Body of pancreas (tissue), 4 donors: ENCODE measurements around the gene PRKAA1. TPM values are rescaled to one million over a fixed set of nuclear protein-coding genes. Genes with fewer than 3 reads are reported as not detected.

Experiments
- ATAC-seq: fragments of 150-250 bp; one replicate; pipeline ENCODE4 v1.9.1; 2016
- DNase-seq, 4 donors: peaks; one replicate each; pipeline ENCODE4 v3.0.0-alpha.2; 2019
- H3K27ac ChIP-seq, 4 donors: fragments of 200-600 bp; sonication (generic); 1 replicate in 3 of 4; 2 replicates in 1 of 4; pipeline versions ENCODE4 v1.5.1 to v1.6.1; 2016 to 2019; ENCODE audit warnings: mild to moderate bottlenecking in 1 of 4, mixed read lengths in 1 of 4, moderate library complexity in 1 of 4
- H3K27me3 ChIP-seq, 2 donors: fragments of 200-600 bp; sonication (generic); one replicate each; pipeline ENCODE4 v1.6.0; 2016; ENCODE audit warnings: mild to moderate bottlenecking in 1 of 2
- H3K36me3 ChIP-seq, 2 donors: fragments of 200-600 bp; sonication (generic); replicated peaks in 1 of 2; 2 replicates each; pipeline ENCODE4 v1.5.1; 2016; ENCODE audit warnings: low read depth in 2 of 2; ENCODE audit not compliant: insufficient read depth in 1 of 2
- H3K4me1 ChIP-seq: fragments of 200-600 bp; sonication (generic); one replicate; pipeline ENCODE4 v1.6.0; 2016
- H3K4me3 ChIP-seq, 2 donors: fragments of 200-600 bp; sonication (generic); 1 replicate in 1 of 2; 2 replicates in 1 of 2; pipeline ENCODE4 v1.5.1; 2016 to 2019
- H3K9me3 ChIP-seq, 3 donors: fragments of 200-600 bp; sonication (generic); 1 replicate in 2 of 3; 2 replicates in 1 of 3; pipeline ENCODE4 v1.5.1; 2016
- POLR2A ChIP-seq, 3 donors: fragments of 450-650 bp; IDR thresholded peaks; one replicate each; pipeline ENCODE4 v1.6.1; 2016; ENCODE audit warnings: antibody characterized with exemption in 3 of 3, mild to moderate bottlenecking in 2 of 3
- WGBS, 2 donors: methylation state at CpG; one replicate each; pipeline ENCODE4 v1.1.5; 2017; 5-methylcytosine and 5-hydroxymethylcytosine counted together
- intact Hi-C: fragments of 100-400 bp; cut with DNase I; formaldehyde crosslinking; loops from one replicate; pipeline ENCODE4 v1.15.1; 2023
- total RNA-seq, 2 donors: library from RNA; depleted of rRNA; stranded (reverse); fragments of >200 nt; gene quantifications; one replicate each; pipeline ENCODE4 v1.1.0, GENCODE V29; 2016
- TF ChIP-seq, protein P1 (sequence below), 7 experiments: fragments of 450-650 bp in 4 of 7; fragments of 200-600 bp in 3 of 7; sonication (generic) in 3 of 7; IDR thresholded peaks; one replicate each; pipeline ENCODE4 v1.5.1; 2016 to 2019; ENCODE audit warnings: antibody characterized with exemption in 7 of 7

PRKAA1 gene
- 10 to 100 TPM; 53.2 to 70.9 TPM for total RNA-seq

DNA sequence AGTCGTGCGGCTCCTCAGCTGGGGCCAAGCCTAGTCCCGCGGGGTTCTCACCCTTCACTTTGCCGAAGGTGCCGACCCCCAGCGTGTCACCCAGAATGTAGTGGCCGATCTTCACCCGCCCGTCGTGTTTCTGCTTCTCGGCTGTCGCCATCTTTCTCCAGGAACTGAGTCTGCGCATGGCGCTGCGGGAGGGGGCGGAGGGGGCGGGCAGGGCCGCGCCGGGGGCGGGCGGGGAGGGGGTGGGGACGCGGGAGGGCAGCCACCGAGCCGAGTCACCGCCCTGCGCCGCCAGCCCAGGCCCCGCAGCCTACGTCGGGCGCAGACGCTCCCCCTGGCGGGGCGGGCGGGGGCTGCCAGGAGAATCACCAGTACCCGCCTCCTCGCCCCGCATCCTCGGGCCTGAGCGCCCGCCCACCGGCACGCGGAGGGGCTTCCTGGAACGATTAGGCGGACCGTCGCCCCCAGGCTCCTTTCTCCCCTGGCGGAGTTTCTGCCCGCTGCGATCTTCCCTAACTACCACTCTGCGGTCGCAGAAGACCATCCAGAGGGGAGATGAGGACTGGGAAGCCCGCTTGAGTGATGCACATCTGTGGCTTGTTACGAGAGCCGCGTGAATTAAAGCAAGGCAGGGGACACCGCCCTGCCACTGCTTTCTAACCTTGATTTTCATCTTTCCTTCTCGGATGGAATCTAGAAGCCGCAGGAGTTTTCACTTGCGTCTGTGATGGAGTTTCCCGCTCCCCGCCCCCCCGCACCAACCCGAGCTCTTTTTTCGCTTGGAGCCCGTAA, at the start of gene PRKAA1:
Gene PRKAA1 (minus strand): TSS at position 363 of the 789 bp plus-strand sequence. CDS start 185 bp downstream, at position 178.
- WGBS, 2 donors = 0 to 2% methylated on average over 24 to 57 of the region's 70 CpGs
- TF ChIP-seq, protein P1, sequence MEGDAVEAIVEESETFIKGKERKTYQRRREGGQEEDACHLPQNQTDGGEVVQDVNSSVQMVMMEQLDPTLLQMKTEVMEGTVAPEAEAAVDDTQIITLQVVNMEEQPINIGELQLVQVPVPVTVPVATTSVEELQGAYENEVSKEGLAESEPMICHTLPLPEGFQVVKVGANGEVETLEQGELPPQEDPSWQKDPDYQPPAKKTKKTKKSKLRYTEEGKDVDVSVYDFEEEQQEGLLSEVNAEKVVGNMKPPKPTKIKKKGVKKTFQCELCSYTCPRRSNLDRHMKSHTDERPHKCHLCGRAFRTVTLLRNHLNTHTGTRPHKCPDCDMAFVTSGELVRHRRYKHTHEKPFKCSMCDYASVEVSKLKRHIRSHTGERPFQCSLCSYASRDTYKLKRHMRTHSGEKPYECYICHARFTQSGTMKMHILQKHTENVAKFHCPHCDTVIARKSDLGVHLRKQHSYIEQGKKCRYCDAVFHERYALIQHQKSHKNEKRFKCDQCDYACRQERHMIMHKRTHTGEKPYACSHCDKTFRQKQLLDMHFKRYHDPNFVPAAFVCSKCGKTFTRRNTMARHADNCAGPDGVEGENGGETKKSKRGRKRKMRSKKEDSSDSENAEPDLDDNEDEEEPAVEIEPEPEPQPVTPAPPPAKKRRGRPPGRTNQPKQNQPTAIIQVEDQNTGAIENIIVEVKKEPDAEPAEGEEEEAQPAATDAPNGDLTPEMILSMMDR (IDR thresholded peaks at IDR 0.05) = peak; percentile 34 to 81 (median 60)
- peak; percentile 21 to 77 (median 74) for TF ChIP-seq POLR2A (IDR thresholded peaks at IDR 0.05)
- peak within 1 kb of the TSS; percentile 97 to 100 for H3K4me3 ChIP-seq
- H3K36me3 ChIP-seq = no peaks in the 10 kb centered on the region
- intact Hi-C loops = no loop called here
- no peaks in the 10 kb centered on the region for H3K27me3 ChIP-seq
- H3K27ac ChIP-seq = peak within 1 kb of the TSS; percentile 79 to 96 (median 92)
- peak; percentile 95 for ATAC-seq
- H3K4me1 ChIP-seq = peaks cover 23% of the 10 kb centered on the region
- H3K9me3 ChIP-seq = no peaks in the 10 kb centered on the region
- DNase-seq = peak; percentile 87 to 92 (median 88)

DNA sequence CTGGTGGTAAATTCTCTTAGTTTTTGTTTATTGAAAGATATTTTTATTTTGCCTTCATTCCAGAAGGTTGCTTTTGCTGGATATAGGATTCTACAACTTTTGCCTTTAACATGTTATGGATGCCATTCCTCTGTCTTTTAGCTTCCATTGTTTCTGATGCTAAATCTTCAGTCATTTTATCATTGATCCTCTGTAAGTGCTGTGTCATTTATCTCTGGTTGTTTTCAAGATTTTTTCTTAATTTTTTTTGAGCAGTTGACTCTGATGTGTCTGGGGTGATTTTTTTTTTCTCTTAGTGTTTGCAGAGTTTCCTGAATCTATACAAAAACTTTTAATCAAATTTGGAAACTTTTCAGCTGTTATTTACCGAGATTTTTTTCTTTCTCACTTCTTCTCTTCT, 49.4 kb upstream of the PRKAA1 start:
- intact Hi-C loops = no loop called here
- H3K27ac ChIP-seq = no peak overlapping the region
- no peak for DNase-seq
- peaks cover 3% of the 10 kb centered on the region for H3K4me1 ChIP-seq
- H3K27me3 ChIP-seq = no peaks in the 10 kb centered on the region
- no peaks in the 10 kb centered on the region for H3K36me3 ChIP-seq
- ATAC-seq = no peak
- TF ChIP-seq, protein P1 (IDR thresholded peaks at IDR 0.05) = no peak
- TF ChIP-seq POLR2A (IDR thresholded peaks at IDR 0.05) = no peak
- no peak overlapping the region for H3K4me3 ChIP-seq
- H3K9me3 ChIP-seq = no peaks in the 10 kb centered on the region
- WGBS, 2 donors = 67 to 68% methylated on average over 1 of the region's 1 CpG

DNA sequence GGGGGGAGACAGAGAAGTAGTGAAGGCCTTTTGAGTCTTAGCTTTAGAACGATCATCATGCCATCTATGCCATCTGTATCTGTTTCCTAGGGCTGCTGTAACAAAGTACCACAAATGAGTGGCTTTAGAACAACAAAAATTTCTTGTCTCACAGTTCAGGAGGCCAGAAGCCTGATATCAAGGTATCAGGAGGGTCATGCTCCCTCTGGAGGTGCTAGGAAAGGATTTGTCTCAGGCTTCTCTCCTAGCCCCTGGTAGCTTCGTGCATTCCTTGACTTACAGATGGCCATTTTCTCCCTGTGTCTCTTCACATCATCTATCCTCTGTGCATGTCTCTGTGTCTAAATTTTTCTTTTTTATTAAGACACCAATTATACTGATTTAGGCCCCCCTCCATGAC, 48.2 kb upstream of the PRKAA1 start:
- Histone ChIP-seq H3K27ac (no peak overlapping the region), H3K9me3 (no peaks in the 10 kb centered on the region), H3K36me3 (no peaks in the 10 kb centered on the region), H3K4me1 (peaks cover 9% of the 10 kb centered on the region), H3K27me3 (no peaks in the 10 kb centered on the region), H3K4me3 (no peak overlapping the region)
- ATAC-seq (no peak), DNase-seq (no peak)
- intact Hi-C loops = no loop called here
- TF ChIP-seq, protein P1 (IDR thresholded peaks at IDR 0.05) = no peak
- TF ChIP-seq POLR2A (IDR thresholded peaks at IDR 0.05) = no peak
- WGBS, 2 donors = 75 to 84% methylated on average over 2 of the region's 2 CpGs

DNA sequence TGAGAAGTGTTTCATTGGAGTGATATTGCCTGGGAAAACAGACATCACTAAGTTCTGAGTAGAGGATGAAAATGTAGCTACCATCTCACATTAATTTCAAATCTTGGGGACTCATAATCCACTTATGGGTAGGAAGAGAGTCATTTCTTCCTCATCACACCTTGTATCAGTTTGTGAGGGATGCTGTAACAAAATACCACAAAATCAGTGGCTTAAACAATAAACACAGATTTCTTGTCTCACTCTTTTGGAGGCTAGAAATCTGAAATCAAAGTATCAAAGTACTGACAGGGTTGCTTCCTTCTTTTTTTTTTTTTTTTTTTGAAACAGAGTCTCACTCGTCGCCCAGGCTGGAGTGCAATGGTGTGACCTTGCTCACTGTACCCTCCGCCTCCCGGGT, 46.4 kb upstream of the PRKAA1 start:
- Histone ChIP-seq H3K4me3 (no peak overlapping the region), H3K4me1 (peaks cover 16% of the 10 kb centered on the region), H3K27me3 (no peaks in the 10 kb centered on the region), H3K36me3 (no peaks in the 10 kb centered on the region), H3K27ac (no peak overlapping the region), H3K9me3 (no peaks in the 10 kb centered on the region)
- intact Hi-C loops = no loop called here
- DNase-seq (no peak), ATAC-seq (no peak)
- TF ChIP-seq, protein P1 (IDR thresholded peaks at IDR 0.05) = no peak
- TF ChIP-seq POLR2A (IDR thresholded peaks at IDR 0.05) = no peak
- WGBS, 2 donors = 79 to 81% methylated on average over 4 of the region's 4 CpGs

DNA sequence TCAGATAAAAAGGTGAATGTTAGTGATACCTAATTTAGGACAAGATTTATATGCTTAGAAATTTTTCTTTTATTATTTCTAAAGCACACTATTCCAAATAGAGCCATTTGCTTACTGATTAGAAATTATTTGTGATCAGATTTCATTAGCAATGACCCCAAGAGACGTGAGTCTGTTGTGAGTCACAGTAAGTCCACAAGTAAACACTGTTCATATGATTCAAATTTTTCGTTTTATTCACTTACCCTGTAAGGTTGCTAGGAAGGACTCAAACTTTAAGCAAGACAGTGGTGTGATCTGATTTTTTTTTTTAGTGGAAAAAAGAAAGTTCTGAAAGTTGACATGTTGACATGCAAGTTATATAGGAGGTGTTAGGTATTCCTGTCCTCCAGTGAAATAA, 44.2 kb upstream of the PRKAA1 start:
- no peak for DNase-seq
- no peak for TF ChIP-seq POLR2A (IDR thresholded peaks at IDR 0.05)
- TF ChIP-seq, protein P1 (IDR thresholded peaks at IDR 0.05) = no peak
- peak overlapping the region in 1 of 4 donors; percentile 85 for H3K27ac ChIP-seq
- H3K36me3 ChIP-seq = no peaks in the 10 kb centered on the region
- 31 to 37% methylated on average over 2 of the region's 2 CpGs for WGBS, 2 donors
- intact Hi-C loops = no loop called here
- no peaks in the 10 kb centered on the region for H3K9me3 ChIP-seq
- H3K4me3 ChIP-seq = peak overlapping the region in 1 of 2 donors; percentile 9
- H3K4me1 ChIP-seq = peaks cover 16% of the 10 kb centered on the region
- H3K27me3 ChIP-seq = no peaks in the 10 kb centered on the region
- no peak for ATAC-seq
